H54 (cell line): ENCODE measurements around the gene ACTG1.

Source experiments
- DNase-seq: peaks from one replicate; pipeline ENCODE4 v3.0.0; 2011; ENCODE audit warnings: low spot score, mixed read lengths; ENCODE audit not compliant: insufficient read length
- FAIRE-seq: peaks from 3 replicates; lab custom pipeline; 2011; peaks lifted over from hg19 to GRCh38; lab: Jason Lieb, UNC
- POLR2A ChIP-seq: IDR thresholded peaks from 2 replicates; pipeline ENCODE4 v1.6.1; 2011; ENCODE audit warnings: low read depth, mild to moderate bottlenecking, low read length

Gene ACTG1

GRCh38 chr17:81498953-81499600 is 13.5 kb downstream of the ACTG1 start:
- FAIRE-seq (no peak), DNase-seq (no peak)
- TF ChIP-seq POLR2A: no peak

DNA sequence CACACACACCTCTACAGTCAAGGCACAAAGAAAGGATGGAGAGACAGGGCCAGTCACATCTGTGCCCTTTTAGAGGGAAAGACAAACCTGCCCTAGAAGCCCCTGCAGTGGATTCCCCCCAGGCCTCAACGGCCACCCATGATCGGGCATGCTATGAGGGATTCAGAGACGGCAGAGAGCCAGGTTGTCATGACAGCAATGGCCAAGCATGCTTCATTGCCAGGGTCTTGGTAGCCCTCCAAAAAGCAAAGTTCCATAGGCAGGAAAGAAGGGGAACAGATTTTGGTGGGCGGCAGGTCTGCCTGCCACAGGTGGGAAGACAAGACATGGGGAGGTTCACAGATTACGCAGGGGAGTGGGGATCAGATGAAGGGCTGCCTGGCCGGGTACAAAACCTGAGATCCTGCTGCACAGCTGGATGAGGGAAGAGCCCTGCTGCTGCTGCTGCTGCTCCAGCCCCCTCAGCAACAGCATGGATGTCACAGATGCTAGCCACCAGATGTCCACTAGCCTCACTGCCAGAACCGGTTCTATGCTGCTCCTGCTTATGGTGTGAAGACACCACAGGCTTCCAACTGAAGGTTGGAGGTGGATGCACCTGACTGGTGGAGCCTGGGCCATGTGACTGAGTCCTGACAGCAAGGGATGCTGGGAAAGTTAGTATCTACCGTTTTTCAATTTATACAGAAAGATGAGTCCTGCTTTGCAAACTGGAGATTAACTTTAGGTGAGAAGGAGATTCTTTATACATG is 17.8 kb downstream of the ACTG1 start:
- no peak for TF ChIP-seq POLR2A
- DNase-seq (no peak), FAIRE-seq (no peak)

DNA sequence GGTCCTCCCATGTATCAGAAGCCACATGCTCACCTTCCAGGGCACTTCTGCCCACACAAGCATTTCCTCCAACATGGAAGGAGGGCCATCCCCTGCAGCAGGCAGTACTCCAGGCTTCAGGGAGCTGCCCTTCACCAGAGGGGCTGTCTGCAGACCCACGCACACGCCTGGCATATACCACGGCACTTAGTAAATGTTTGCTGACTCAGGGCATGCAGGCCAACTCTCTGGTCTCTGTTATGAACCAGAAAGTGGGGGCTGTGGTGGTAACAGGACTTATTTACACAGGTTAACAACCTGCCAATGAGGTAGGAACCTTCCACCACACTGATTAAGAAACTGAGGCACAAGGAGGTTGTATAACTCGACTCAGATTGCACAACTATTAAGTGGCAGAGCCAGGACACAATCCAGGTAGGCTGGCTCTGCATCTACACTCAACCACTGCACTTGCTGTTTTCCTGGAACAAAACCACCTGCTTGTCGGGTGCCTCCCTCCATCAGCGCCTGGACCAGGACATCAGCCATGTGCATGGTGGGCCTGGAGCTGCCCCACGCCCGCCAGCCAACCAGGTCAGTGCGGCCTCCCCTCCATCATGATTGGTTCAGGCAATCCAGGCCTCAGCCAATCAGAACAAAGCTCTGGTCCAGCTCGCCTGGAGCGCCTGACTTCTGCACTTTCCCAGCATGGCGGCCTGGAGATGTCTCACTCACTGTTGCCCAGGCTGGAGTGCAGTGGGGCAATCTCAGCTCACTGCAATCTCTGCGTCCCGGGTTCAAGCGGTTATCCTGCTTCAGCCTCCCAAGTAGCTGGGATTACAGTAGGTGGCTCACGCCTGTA is 19.2 kb downstream of the ACTG1 start:
- DNase-seq (no peak), FAIRE-seq (no peak)
- no peak for TF ChIP-seq POLR2A

- FAIRE-seq (no peak), DNase-seq (no peak)
- TF ChIP-seq POLR2A: no peak
These were observed 19.9 kb downstream of the ACTG1 start for GRCh38 chr17:81492706-81493105.

DNA sequence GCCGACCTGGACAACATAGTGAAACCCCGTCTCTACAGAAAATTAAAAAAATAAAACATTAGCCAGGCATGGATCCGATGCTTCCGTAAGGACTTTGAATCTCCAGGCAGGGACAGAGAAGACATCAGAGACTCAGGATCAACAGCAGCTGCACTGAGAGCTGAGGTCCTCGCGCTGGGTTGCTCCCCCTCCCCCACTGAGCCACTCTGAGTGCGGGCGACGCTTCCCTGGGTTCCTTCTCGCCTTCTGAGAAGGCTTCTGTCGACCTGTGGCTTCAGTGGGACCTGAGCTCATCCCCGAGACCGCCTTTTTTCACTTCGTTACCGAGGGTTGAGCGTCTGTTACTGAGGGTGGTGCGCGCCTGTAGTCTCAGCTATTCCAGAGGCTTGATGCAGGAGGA is 20.4 kb downstream of the ACTG1 start:
- FAIRE-seq: no peak
- DNase-seq: no peak
- TF ChIP-seq POLR2A: no peak

GRCh38 chr17:81491761-81492160 is 20.8 kb downstream of the ACTG1 start:
- DNase-seq: no peak

DNA sequence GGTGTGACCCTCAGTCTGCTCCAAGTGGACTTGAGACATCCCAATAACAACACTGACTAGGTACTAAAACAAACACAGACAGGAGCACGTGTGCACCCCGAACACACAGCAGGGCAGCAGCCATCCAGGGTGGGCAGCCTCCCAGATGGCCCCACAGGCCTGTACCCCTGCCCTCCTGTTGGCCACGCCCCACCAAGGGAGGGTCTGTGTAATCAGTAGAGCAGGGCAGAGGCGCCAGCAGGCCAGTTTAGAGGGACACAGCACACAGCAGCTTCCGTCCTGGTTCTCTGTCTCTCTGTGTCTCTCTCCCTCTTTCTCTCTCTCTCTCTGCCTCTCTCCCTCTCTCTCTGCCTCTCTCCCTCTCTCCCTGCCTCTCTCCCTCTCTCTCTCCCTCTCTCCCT is 21.4 kb downstream of the ACTG1 start:
- no peak for TF ChIP-seq POLR2A
- FAIRE-seq: no peak
- no peak for DNase-seq

More at GRCh38 chr17:81491761-81492160, 20.8 kb downstream of the ACTG1 start:
- TF ChIP-seq POLR2A: no peak
- no peak for FAIRE-seq

GRCh38 chr17:81489998-81490992 is 22.3 kb downstream of the ACTG1 start:
- DNase-seq (no peak), FAIRE-seq (no peak)
- TF ChIP-seq POLR2A: no peak

DNA sequence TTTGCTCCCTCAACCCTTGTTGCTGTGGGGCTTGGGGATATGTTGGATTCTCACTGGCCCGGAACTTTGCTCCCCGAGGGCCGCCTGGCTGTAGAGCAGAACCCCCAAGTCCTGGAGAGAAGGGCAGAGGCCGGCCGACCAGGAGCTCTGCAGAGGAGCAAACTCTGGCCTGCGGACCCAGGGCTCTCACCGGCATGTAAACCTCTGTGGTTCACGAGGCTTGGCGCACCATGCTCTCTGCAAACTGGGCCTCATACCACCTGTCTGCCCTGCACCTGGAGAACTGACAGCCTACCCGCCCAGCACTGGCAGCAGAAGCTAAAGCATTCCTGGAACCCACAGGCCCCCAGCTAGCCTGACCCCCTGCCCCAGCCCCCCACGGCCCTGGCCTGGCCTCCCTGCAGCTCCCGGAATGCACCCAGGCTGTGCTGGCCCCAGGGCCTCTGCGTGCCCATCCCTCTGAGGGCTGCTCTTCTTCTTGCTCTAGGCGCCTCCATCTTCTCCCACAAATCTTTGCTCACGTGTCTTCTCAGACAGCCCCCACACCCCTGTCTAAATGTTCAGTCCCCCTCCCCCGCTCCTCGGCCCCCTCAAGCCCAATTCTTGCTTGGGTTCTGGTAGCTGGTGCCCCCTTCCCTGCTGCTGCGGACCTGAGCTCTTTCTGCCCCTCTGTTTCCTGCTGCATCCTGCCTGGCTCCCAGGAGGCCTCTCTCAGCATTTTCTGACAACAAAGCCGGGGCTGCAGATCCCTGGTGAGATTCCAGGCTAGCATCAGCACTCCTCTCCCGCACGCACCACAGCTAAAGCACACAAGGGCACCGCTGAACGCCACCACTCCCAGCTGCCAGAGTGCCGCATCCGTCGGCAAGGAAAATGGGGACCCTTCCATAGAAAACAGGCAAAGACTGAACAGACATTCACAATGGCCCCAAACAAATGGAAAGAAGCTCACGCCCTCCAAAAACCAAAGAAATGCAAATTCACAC is 23.3 kb downstream of the ACTG1 start:
- FAIRE-seq (no peak), DNase-seq (no peak)
- TF ChIP-seq POLR2A: no peak

- TF ChIP-seq POLR2A: no peak
- FAIRE-seq (no peak), DNase-seq (no peak)
These were observed 24.2 kb downstream of the ACTG1 start for GRCh38 chr17:81488276-81488860.

- FAIRE-seq: no peak
- peak; percentile 96 for TF ChIP-seq POLR2A
- DNase-seq: peak; percentile 90
These were observed 24.9 kb downstream of the ACTG1 start for GRCh38 chr17:81487487-81488275.
